K562 (cell line): ENCODE data around the gene STK33. TPM values are rescaled to one million over a fixed set of nuclear protein-coding genes. Genes with fewer than 3 reads are reported as not detected.

Experiments used
- ATAC-seq: fragments of 200-7000 bp; cut with Tn5 transposase; 3 replicates; pipeline ENCODE4 v1.9.1; 2020; ENCODE audit warnings: moderate library complexity
- BruUV-seq: library from RNA; stranded (reverse); fragments of 400-500 nt; replicated peaks from 2 replicates; lab custom pipeline; 2021; lab: Mats Ljungman, UMichigan
- CTCF ChIA-PET: fragments of 300-600 bp; formaldehyde crosslinking; extraction: SDS; loops from one replicate; lab custom pipeline; 2021; ENCODE audit warnings: low intra/inter-chr PET ratio; lab: Yijun Ruan, JAX
- POLR2A ChIA-PET: fragments of 300-600, 350-650 bp; sonication (Branson Sonifier 250); formaldehyde crosslinking; extraction: SDS; loops from one replicate; lab custom pipeline; 2021; ENCODE audit warnings: antibody characterized with exemption, inconsistent platforms; lab: Yijun Ruan, JAX
- DNase-seq, 4 experiments: peaks; one replicate each; pipeline versions ENCODE4 v3.0.0 to v3.0.0-alpha.2; 2011 to 2018; ENCODE audit warnings: low spot score in 3 of 4, mixed read lengths in 3 of 4; ENCODE audit errors: extremely low read depth in 1 of 4
- FAIRE-seq: peaks from 2 replicates; lab custom pipeline; 2011; peaks lifted over from hg19 to GRCh38; lab: Jason Lieb, UNC
- H2AFZ ChIP-seq: 2 replicates; pipeline ENCODE4 v1.6.0; 2011; ENCODE audit warnings: low read depth, low read length, control low read depth, inconsistent platforms
- H3K27ac ChIP-seq: fragments of 200-600 bp; 3 replicates; pipeline ENCODE4 v1.8.0; 2011; ENCODE audit warnings: low read depth, mild to moderate bottlenecking, control low read depth, inconsistent platforms, low read length, moderate library complexity, mixed read lengths; ENCODE audit errors: extremely low read depth
- H3K27me3 ChIP-seq, 2 experiments: fragments of 300-600 bp in 1 of 2; 2 replicates in 1 of 2; 3 replicates in 1 of 2; pipeline versions ENCODE4 v1.6.0 to v1.8.0; 2011; ENCODE audit warnings: inconsistent platforms in 2 of 2, low read length in 2 of 2, mild to moderate bottlenecking in 1 of 2, mixed read lengths in 1 of 2, moderate library complexity in 1 of 2; ENCODE audit not compliant: control insufficient read depth in 2 of 2, insufficient read depth in 2 of 2
- H3K36me3 ChIP-seq: fragments of 300-600 bp; 3 replicates; pipeline ENCODE4 v1.8.0; 2011; ENCODE audit warnings: mild to moderate bottlenecking, low read length, inconsistent platforms; ENCODE audit not compliant: control insufficient read depth, insufficient read depth
- H3K4me1 ChIP-seq, 2 experiments: fragments of 200-600 bp in 1 of 2; replicated peaks in 1 of 2; 2 replicates in 1 of 2; 3 replicates in 1 of 2; pipeline versions ENCODE4 v1.5.1 to v1.8.0; 2011; ENCODE audit warnings: inconsistent platforms in 2 of 2, low read length in 2 of 2, mild to moderate bottlenecking in 1 of 2, mixed read lengths in 1 of 2, moderate library complexity in 1 of 2; ENCODE audit not compliant: control insufficient read depth in 2 of 2, insufficient read depth in 2 of 2
- H3K4me2 ChIP-seq: 2 replicates; pipeline ENCODE4 v1.6.1; 2011; ENCODE audit warnings: low read length, control low read depth, inconsistent platforms, mixed read lengths; ENCODE audit not compliant: insufficient read depth
- H3K4me3 ChIP-seq: fragments of 200-600 bp; sonication (generic), shearing (Covaris generic); 2 replicates; pipeline ENCODE4 v1.5.1; 2016; ENCODE audit warnings: control low read depth, inconsistent platforms
- H3K79me2 ChIP-seq: fragments of 200-600 bp; 3 replicates; pipeline ENCODE4 v1.8.0; 2011; ENCODE audit warnings: low read length, inconsistent platforms; ENCODE audit not compliant: control insufficient read depth, insufficient read depth
- H3K9ac ChIP-seq, 2 experiments: 2 replicates each; pipeline versions ENCODE4 v1.6.0 to v1.6.1; 2011; ENCODE audit warnings: low read depth in 2 of 2, low read length in 2 of 2, control low read depth in 1 of 2, inconsistent platforms in 1 of 2, mild to moderate bottlenecking in 1 of 2, mixed read lengths in 1 of 2; ENCODE audit not compliant: insufficient read depth in 1 of 2
- H3K9me1 ChIP-seq: one replicate; pipeline ENCODE4 v1.6.0; 2011; ENCODE audit warnings: inconsistent platforms, mild to moderate bottlenecking, low read length, moderate library complexity; ENCODE audit not compliant: control insufficient read depth, insufficient read depth
- H3K9me3 ChIP-seq: replicated peaks from 2 replicates; pipeline ENCODE4 v1.5.1; 2011; ENCODE audit warnings: low read depth, low read length, inconsistent platforms; ENCODE audit not compliant: control insufficient read depth, insufficient read depth
- H4K20me1 ChIP-seq: replicated peaks from 2 replicates; pipeline ENCODE4 v1.6.1; 2011; ENCODE audit warnings: low read length, inconsistent platforms, mixed read lengths; ENCODE audit not compliant: control insufficient read depth, insufficient read depth
- EP400 ChIP-seq: fragments of 450-650 bp; IDR thresholded peaks from 2 replicates; pipeline ENCODE4 v1.6.1; 2017; ENCODE audit warnings: antibody characterized with exemption, mild to moderate bottlenecking, moderate library complexity
- NR2C2 ChIP-seq, 2 experiments: fragments of 200-800 bp in 1 of 2; sonication (Bioruptor generic) in 1 of 2; sonication (generic) in 1 of 2; formaldehyde crosslinking in 1 of 2; IDR thresholded peaks; 2 replicates each; pipeline versions ENCODE4 v1.6.1 to v1.8.0; 2016 to 2022; ENCODE audit warnings: mild to moderate bottlenecking in 1 of 2, missing compliant biosample characterization in 1 of 2, missing genetic modification characterization in 1 of 2, missing genetic modification reagents in 1 of 2
- POLR2A ChIP-seq: fragments of 450-650 bp; conservative IDR thresholded peaks from 2 replicates; pipeline ENCODE4 v1.6.1; 2016
- SOX6 ChIP-seq: fragments of 450-650 bp; IDR thresholded peaks from 2 replicates; pipeline ENCODE4 v1.6.1; 2014; ENCODE audit warnings: mild to moderate bottlenecking
- ZBTB34 ChIP-seq: fragments of 250-450 bp; sonication (Bioruptor Pico); IDR thresholded peaks from 2 replicates; pipeline ENCODE4 v1.8.0; 2021; ENCODE audit warnings: mild to moderate bottlenecking, moderate library complexity
- ZNF143 ChIP-seq: sonication (generic); formaldehyde crosslinking; IDR thresholded peaks from 2 replicates; pipeline ENCODE4 v1.9.0; 2022; ENCODE audit warnings: mild to moderate bottlenecking, missing genetic modification reagents
- ZNF311 ChIP-seq: fragments of 250-450 bp; sonication (Bioruptor Pico); IDR thresholded peaks from 2 replicates; pipeline ENCODE4 v1.4.0; 2020; ENCODE audit warnings: mild to moderate bottlenecking, moderate library complexity
- ZNF436 ChIP-seq: fragments of 250-450, 450-650 bp; sonication (Bioruptor Pico); formaldehyde crosslinking; IDR thresholded peaks from 2 replicates; pipeline ENCODE4 v1.7.0; 2020; ENCODE audit warnings: mild to moderate bottlenecking
- ZNF561 ChIP-seq: fragments of 450-650 bp; formaldehyde crosslinking; conservative IDR thresholded peaks from 2 replicates; pipeline ENCODE4 v1.4.0; 2020; ENCODE audit warnings: mild to moderate bottlenecking, moderate library complexity
- WGBS: fragments of 100-300 bp; shearing (Covaris generic); methylation state at CpG from one replicate; pipeline ENCODE4 v1.1.6; 2016; ENCODE audit warnings: low coverage, mixed read lengths; ENCODE audit not compliant: insufficient coverage; ENCODE audit errors: missing lambda C conversion rate; 5-methylcytosine and 5-hydroxymethylcytosine counted together
- in situ Hi-C: fragments of 300-500 bp; cut with MboI; formaldehyde crosslinking; loops from 4 replicates; pipeline ENCODE4 v1.15.0; 2018; ENCODE audit warnings: inconsistent platforms, mixed read lengths
- intact Hi-C: fragments of 100-400 bp; cut with micrococcal nuclease; formaldehyde crosslinking; loops from 2 replicates; pipeline ENCODE4 v1.14.2; 2022
- polyA plus RNA-seq, 8 experiments: library from polyadenylated mRNA; depleted of rRNA in 4 of 8; stranded (reverse) in 5 of 8; unstranded in 3 of 8; fragments of >200 nt; fragmentation: Nextera tagmentation in 2 of 8; fragmentation: Illumina TruSeq in 1 of 8; extraction: Ambion mirVana in 2 of 8; extraction: Trizol in 1 of 8; gene quantifications; 2 replicates each; pipeline versions ENCODE4 v1.2.1 to v1.2.3, GENCODE V29; 2011 to 2014; ENCODE audit warnings: inconsistent platforms in 1 of 8, missing spikeins in 1 of 8
- total RNA-seq, 7 experiments: library from RNA; depleted of rRNA in 6 of 7; stranded (reverse); fragments of >200 nt in 6 of 7; fragmentation: Illumina TruSeq in 2 of 7; extraction: Trizol in 2 of 7; gene quantifications; 2 replicates each; pipeline versions ENCODE4 v1.2.1 to v1.2.3, GENCODE V29; 2011 to 2021; ENCODE audit warnings: low replicate concordance in 1 of 7
- TF ChIP-seq, protein P1 (sequence below): sonication (generic); formaldehyde crosslinking; IDR thresholded peaks from 2 replicates; pipeline ENCODE4 v1.8.0; 2022; ENCODE audit warnings: mild to moderate bottlenecking, missing genetic modification reagents
- TF ChIP-seq, protein P2 (sequence below), 2 experiments: fragments of 450-650 bp; conservative IDR thresholded peaks; 2 replicates each; pipeline ENCODE4 v1.6.1; 2017; ENCODE audit warnings: mild to moderate bottlenecking in 2 of 2, moderate library complexity in 2 of 2

The STK33 gene
- total and polyA plus RNA-seq, 9 of the 15 experiments (the other 6 are each of a cell fraction or from before 2014, with no cell fraction given), result not detected

- no TSS peak for BruUV-seq
- WGBS, result 3% methylated on average over 9 of the region's 9 CpGs
- Histone ChIP-seq H3K27ac (no peak overlapping the region), H3K36me3 (no peaks in the 10 kb centered on the region), H3K9ac (no peak overlapping the region), H3K4me3 (no peak overlapping the region), H4K20me1 (no peaks in the 10 kb centered on the region), H3K4me2 (no peak overlapping the region), H3K79me2 (no peaks in the 10 kb centered on the region), H3K27me3 (peaks cover 6 to 11% of the 10 kb centered on the region in 2 experiments), H3K9me3 (no peaks in the 10 kb centered on the region), H3K9me1 (no peaks in the 10 kb centered on the region), H2AFZ (no peak overlapping the region), H3K4me1 (peaks cover 0 to 3% of the 10 kb centered on the region in 2 experiments; a peak in 1 of 5 replicates)
- POLR2A ChIA-PET, result interaction anchor here (0.6 to 1.7 kb wide), 2 partner anchors 11 to 36 kb away, joined by 3 to 6 read pairs; no protein-coding TSS in a partner anchor
- DNase-seq, result no peak
- TF ChIP-seq EP400 (no peak), ZNF436 (CRISPR knock-in tag) (no peak)
- intact Hi-C loops (loop anchor here (10.0 kb wide), 2 partner anchors 133 to 353 kb away; no protein-coding TSS in a partner anchor), in situ Hi-C loops (no loop called here)
- CTCF ChIA-PET, result no interaction called here
- ATAC-seq, result peak; percentile 18; the same call in 1 of the 3 replicates
- no peak for FAIRE-seq
These were observed 7.5 kb upstream of the STK33 start for GRCh38 chr11:8601376-8602133.

DNA sequence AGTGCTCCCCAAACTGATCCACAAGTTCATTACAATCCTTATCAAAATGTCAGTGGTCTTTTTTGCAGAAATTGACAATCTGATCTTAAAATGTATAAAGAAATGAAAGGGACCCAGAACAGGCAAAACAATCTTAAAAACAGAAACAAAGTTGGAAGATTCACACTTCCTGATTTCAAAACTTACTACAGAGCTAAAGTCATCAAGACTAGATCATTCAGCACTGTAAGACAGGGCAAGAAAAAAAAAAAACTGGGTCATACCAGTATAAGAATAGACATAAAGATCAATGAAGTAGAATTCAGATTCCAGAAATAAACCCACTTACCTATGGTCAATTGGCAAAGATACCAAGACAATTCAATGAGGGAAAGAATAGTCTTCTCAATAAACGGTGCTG, 4.5 kb upstream of the STK33 start:
- in situ Hi-C loops, result no loop called here
- Histone ChIP-seq H2AFZ (no peak overlapping the region), H3K9me1 (no peaks in the 10 kb centered on the region), H3K4me3 (no peak overlapping the region), H4K20me1 (no peaks in the 10 kb centered on the region), H3K4me1 (peaks cover 0 to 7% of the 10 kb centered on the region in 2 experiments; a peak in 2 of 5 replicates), H3K9me3 (no peaks in the 10 kb centered on the region), H3K4me2 (no peak overlapping the region), H3K79me2 (no peaks in the 10 kb centered on the region), H3K27me3 (peaks cover 19 to 31% of the 10 kb centered on the region in 2 experiments), H3K27ac (no peak overlapping the region), H3K9ac (no peak overlapping the region), H3K36me3 (no peaks in the 10 kb centered on the region)
- FAIRE-seq (no peak), ATAC-seq (no peak), DNase-seq (no peak)
- no TSS peak for BruUV-seq
- WGBS, result 4% methylated on average over 1 of the region's 1 CpG
- intact Hi-C loops, result no loop called here
- CTCF ChIA-PET, result no interaction called here
- POLR2A ChIA-PET, result interaction anchor here (0.6 kb wide), 1 partner anchor 20 kb away, joined by 3 read pairs; no protein-coding TSS in a partner anchor
- TF ChIP-seq ZNF311 (no peak), NR2C2 (CRISPR knock-in tag; IDR thresholded peaks at IDR 0.05) (no peak), NR2C2 (tag; IDR thresholded peaks at IDR 0.05) (no peak), ZNF561 (CRISPR knock-in tag) (no peak), ZBTB34 (CRISPR knock-in tag) (no peak), ZNF143 (CRISPR knock-in tag) (no peak), POLR2A (no peak), SOX6 (no peak)
- TF ChIP-seq, protein P1, sequence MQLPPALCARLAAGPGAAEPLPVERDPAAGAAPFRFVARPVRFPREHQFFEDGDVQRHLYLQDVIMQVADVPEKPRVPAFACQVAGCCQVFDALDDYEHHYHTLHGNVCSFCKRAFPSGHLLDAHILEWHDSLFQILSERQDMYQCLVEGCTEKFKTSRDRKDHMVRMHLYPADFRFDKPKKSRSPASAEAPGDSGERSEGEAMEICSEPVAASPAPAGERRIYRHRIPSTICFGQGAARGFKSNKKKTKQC (CRISPR knock-in tag), result no peak
- TF ChIP-seq, protein P2, sequence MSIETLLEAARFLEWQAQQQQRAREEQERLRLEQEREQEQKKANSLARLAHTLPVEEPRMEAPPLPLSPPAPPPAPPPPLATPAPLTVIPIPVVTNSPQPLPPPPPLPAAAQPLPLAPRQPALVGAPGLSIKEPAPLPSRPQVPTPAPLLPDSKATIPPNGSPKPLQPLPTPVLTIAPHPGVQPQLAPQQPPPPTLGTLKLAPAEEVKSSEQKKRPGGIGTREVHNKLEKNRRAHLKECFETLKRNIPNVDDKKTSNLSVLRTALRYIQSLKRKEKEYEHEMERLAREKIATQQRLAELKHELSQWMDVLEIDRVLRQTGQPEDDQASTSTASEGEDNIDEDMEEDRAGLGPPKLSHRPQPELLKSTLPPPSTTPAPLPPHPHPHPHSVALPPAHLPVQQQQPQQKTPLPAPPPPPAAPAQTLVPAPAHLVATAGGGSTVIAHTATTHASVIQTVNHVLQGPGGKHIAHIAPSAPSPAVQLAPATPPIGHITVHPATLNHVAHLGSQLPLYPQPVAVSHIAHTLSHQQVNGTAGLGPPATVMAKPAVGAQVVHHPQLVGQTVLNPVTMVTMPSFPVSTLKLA (conservative IDR thresholded peaks at IDR 0.05), result no peak
